ENCODE results near the gene SPINK5.

DNA sequence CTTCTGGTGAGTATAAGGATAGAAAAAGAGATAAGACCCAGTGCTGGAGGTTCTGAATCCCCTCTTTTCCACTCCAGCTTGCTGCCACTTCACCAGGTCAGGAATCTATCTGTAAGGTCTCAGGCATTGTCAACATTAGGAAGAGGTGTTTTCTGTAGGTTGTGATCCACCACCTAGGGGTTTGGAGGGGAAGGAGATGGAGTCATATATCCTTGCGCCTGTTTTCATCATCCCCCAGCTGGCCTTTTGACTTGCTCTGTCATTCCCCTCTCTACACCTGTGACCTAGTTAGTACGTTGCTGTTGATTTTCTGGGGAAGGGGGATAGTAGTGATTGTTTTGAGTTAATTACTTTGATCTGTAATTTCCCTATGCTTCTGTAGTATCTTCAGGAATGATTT lies 20.5 kb downstream of the SPINK5 start:
- TF ChIP-seq SP1 (IDR thresholded peaks at IDR 0.05) (no peak), BHLHE40 (IDR thresholded peaks at IDR 0.05; ENCODE audit: borderline replicate concordance) (no peak), ZNF384 (IDR thresholded peaks at IDR 0.05) (no peak)
